ENCODE results near the gene FUT2. TPM values are rescaled to one million over a fixed set of nuclear protein-coding genes. Genes with fewer than 3 reads are reported as not detected.
A peak's percentile ranks its signal among the peaks of the same experiment; 100 is the strongest.

Gene FUT2
- polyA plus RNA-seq, 5 donors, result 1.5 to 3.2 (median 2.3) TPM

DNA sequence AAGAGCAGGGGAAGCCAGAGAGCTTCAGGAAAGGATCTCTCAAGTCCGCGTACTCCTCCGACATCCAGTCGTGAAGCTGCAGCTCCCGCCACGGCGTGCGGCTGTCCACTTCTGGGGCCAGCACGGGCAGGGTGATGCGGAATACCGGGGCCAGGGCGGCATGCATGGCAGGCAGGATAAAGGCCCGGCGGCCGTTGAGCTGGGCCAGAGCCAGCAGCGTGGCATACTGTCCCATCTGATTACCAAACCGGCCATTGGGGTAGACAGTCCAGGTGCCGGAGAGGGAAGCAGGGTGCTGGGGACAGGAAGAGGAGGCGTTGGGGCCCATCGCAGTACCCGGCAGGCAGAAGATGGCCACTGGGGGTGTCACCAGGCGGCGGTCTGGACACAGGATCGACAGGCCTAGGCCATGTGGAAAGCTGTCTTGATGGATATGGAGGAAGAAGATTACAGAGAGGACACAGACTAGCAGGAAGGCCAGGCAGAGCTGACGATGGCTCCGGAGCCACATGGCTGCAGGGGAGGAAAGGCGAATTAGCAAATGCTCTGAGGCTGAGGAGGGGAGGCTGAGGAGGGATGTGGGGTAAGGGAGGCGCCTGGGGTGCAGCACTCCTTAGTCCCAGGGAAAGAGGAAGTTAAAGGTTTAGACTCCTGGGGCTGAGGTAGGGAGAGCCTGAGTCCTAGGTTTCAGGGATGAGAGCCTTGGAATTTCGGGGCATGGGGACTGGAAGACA lies 55.2 kb downstream of the FUT2 start:
- no peak for DNase-seq

DNA sequence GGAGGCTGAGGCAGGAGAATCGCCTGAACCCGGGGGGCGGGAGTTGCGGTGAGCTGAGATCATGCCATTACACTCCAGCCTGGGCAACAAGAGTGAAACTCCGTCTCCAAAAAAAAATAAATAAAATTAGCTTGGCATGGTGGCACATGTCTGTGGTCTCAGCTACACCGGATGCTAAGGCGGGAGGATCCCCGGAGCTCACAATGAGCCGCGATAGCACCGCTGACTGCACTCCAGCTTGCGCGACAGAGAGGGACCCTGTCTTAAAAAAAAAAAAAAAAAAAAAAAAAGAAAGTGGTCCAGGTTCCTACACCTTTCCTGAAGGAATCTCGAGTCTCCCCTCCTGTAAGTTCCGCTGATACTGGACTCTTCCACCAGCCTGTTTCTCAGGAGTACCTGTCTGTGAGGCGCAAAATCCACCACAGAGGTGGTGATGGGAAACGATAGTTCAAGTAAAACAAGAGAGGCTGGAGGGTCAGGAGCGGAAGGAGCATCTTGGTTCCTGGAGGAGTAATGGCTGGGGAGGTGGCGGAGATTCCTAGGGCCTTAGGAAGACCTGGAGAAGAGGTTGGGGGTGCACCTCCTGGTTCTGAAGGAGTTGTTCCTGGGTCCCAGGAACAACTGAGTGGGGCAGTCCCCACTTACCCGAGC lies 56.2 kb downstream of the FUT2 start:
- DNase-seq, result no peak

DNA sequence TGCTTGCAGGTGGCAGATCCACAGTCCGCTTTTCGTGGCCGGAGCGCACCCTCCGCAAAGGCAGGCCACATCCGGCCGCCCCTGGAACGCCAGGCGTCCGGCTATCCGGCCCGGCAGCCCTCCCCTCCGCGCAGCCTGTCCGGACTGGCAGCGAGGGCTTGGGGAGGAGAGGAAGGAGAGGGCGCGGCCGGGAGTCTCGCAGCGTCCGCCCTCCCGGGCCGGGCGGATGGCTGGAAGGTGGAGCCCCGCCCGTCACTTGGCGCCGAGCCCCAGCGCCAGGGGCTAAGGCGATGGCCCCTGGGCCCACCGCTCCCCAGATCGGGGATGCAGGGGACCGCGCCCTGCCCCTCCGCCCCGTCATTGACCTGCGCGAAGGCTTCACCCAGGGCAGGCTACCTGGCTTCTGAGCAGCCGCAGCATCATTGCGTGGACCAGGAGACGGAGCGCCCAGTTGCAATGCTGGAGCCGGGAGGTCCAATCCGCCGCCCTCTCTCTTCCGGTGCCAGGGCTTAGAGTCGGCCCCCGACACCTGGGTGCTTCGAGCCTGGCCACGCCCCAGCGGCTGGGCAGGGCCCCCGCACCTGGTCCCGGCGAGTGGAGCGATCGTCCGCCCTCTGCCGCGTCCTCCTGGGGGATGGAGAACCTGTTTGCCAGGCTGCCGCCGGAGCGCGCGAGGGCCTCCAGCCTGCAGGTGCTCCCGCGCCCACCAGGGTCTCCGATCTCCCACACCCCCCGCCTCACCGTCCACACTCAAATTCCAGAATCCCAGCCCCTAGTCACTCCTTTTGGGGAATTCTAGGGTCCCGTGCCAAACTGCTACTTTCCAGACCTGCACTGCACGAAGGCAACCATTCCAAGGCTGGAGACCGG lies 57.0 kb downstream of the FUT2 start, which contains the start of gene FUT1:
TSS of gene FUT1 (minus strand) at position 146 of the 870 bp plus-strand sequence. CDS start 1,360 bp downstream, outside the sequence.
- peak; percentile 70 to 80 for DNase-seq

DNA sequence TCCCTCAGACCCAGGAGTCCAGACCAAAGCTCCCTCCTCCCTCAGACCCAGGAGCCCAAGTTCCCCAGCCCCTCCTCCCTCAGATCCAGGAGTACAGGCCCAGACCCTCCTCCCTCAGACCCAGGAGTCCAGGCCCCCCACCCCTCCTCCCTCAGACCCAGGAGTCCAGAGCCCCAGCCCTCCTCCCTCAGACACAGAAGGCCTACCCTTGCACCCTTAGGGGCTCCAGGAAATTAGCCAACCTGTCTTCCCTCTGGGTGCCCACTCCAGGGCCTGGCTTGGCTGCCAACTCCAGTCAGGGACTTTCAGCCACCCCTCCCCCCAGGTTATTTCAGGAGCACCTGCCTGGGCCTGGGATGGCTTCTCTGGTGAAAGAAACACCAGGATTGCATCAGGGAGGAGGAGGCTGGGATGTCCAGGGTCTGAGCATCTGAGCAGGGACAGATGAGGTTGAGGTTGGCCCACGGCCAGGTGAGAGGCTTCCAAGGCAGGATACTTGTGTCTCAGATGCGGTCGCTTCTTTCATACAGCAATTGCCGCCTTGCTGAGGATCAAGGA lies 59.4 kb downstream of the FUT2 start, which contains the start of gene FGF21:
TSS of gene FGF21 (plus strand) at position 441 of the 558 bp plus-strand sequence. CDS start 713 bp downstream, outside the sequence.
- no peak for DNase-seq

Other genes starting within 250 kb of the FUT2 start
- gene GRWD1, start 250.0 kb upstream of the FUT2 start, polyA plus RNA-seq (ENCODE audit: insufficient read depth in 1 of 5, insufficient read length in 5 of 5, low replicate concordance in 1 of 5), result 10 to 100 TPM; 17.5 to 30.9 (median 21.7) TPM
- gene KCNJ14, start 240.4 kb upstream of the FUT2 start, polyA plus RNA-seq (ENCODE audit: insufficient read depth in 1 of 5, insufficient read length in 5 of 5, low replicate concordance in 1 of 5), result 1 to 10 TPM in 3 of 5 donors, under 1 TPM in 2; 0.70 to 1.5 (median 1.2) TPM
- 100 to 1,000 TPM in 2 of 5 donors, 10 to 100 TPM in 3; 72.6 to 112 (median 87.8) TPM for gene CYTH2, start 226.6 kb upstream of the FUT2 start, polyA plus RNA-seq (ENCODE audit: insufficient read depth in 1 of 5, insufficient read length in 5 of 5, low replicate concordance in 1 of 5)
- 1 to 10 TPM; 1.4 to 4.0 (median 2.6) TPM for gene LMTK3, start 184.1 kb upstream of the FUT2 start, polyA plus RNA-seq (ENCODE audit: insufficient read depth in 1 of 5, insufficient read length in 5 of 5, low replicate concordance in 1 of 5)
- gene SULT2B1, start 143.8 kb upstream of the FUT2 start, polyA plus RNA-seq (ENCODE audit: insufficient read depth in 1 of 5, insufficient read length in 5 of 5, low replicate concordance in 1 of 5), result 1 to 10 TPM; 1.6 to 4.2 (median 3.3) TPM
- gene SPACA4, start 89.2 kb upstream of the FUT2 start, polyA plus RNA-seq (ENCODE audit: insufficient read depth in 1 of 5, insufficient read length in 5 of 5, low replicate concordance in 1 of 5), result under 1 TPM; 0.11 to 0.76 (median 0.32) TPM
- 10 to 100 TPM in 2 of 5 donors, 1 to 10 TPM in 3; 3.7 to 11.6 (median 4.8) TPM for gene FAM83E, start 80.9 kb upstream of the FUT2 start, polyA plus RNA-seq (ENCODE audit: insufficient read depth in 1 of 5, insufficient read length in 5 of 5, low replicate concordance in 1 of 5)
- 1,000 to 10,000 TPM; 1,161 to 2,077 (median 1,395) TPM for gene RPL18, start 76.8 kb upstream of the FUT2 start, polyA plus RNA-seq (ENCODE audit: insufficient read depth in 1 of 5, insufficient read length in 5 of 5, low replicate concordance in 1 of 5)
- 10 to 100 TPM; 10.0 to 17.8 (median 11.6) TPM for gene SPHK2, start 76.5 kb upstream of the FUT2 start, polyA plus RNA-seq (ENCODE audit: insufficient read depth in 1 of 5, insufficient read length in 5 of 5, low replicate concordance in 1 of 5)
- 10 to 100 TPM in 3 of 5 donors, 1 to 10 TPM in 2; 6.3 to 14.0 (median 10.5) TPM for gene DBP, start 58.6 kb upstream of the FUT2 start, polyA plus RNA-seq (ENCODE audit: insufficient read depth in 1 of 5, insufficient read length in 5 of 5, low replicate concordance in 1 of 5)
- 1 to 10 TPM; 3.8 to 7.5 (median 5.7) TPM for gene CA11, start 49.8 kb upstream of the FUT2 start, polyA plus RNA-seq (ENCODE audit: insufficient read depth in 1 of 5, insufficient read length in 5 of 5, low replicate concordance in 1 of 5)
- 1 to 10 TPM in 3 of 5 donors, under 1 TPM in 2; 0.43 to 2.2 (median 1.5) TPM for gene NTN5, start 23.0 kb upstream of the FUT2 start, polyA plus RNA-seq (ENCODE audit: insufficient read depth in 1 of 5, insufficient read length in 5 of 5, low replicate concordance in 1 of 5)
- 10 to 100 TPM in 1 of 5 donors, 1 to 10 TPM in 4; 4.3 to 11.8 (median 4.6) TPM for gene MAMSTR, start 23.8 kb downstream of the FUT2 start, polyA plus RNA-seq (ENCODE audit: insufficient read depth in 1 of 5, insufficient read length in 5 of 5, low replicate concordance in 1 of 5)
- gene RASIP1, start 44.6 kb downstream of the FUT2 start, polyA plus RNA-seq (ENCODE audit: insufficient read depth in 1 of 5, insufficient read length in 5 of 5, low replicate concordance in 1 of 5), result 10 to 100 TPM; 14.6 to 29.8 (median 17.7) TPM
- 1 to 10 TPM in 4 of 5 donors, under 1 TPM in 1; 0.40 to 2.1 (median 1.6) TPM for gene IZUMO1, start 50.9 kb downstream of the FUT2 start, polyA plus RNA-seq (ENCODE audit: insufficient read depth in 1 of 5, insufficient read length in 5 of 5, low replicate concordance in 1 of 5)
- 1 to 10 TPM; 4.5 to 7.0 (median 5.8) TPM for gene FUT1, start 56.7 kb downstream of the FUT2 start, polyA plus RNA-seq (ENCODE audit: insufficient read depth in 1 of 5, insufficient read length in 5 of 5, low replicate concordance in 1 of 5)
- not detected for gene FGF21, start 59.6 kb downstream of the FUT2 start, polyA plus RNA-seq (ENCODE audit: insufficient read depth in 1 of 5, insufficient read length in 5 of 5, low replicate concordance in 1 of 5)
- gene BCAT2, start 115.1 kb downstream of the FUT2 start, polyA plus RNA-seq (ENCODE audit: insufficient read depth in 1 of 5, insufficient read length in 5 of 5, low replicate concordance in 1 of 5), result 10 to 100 TPM; 33.3 to 58.9 (median 42.9) TPM
- gene HSD17B14, start 140.5 kb downstream of the FUT2 start, polyA plus RNA-seq (ENCODE audit: insufficient read depth in 1 of 5, insufficient read length in 5 of 5, low replicate concordance in 1 of 5), result 1 to 10 TPM; 6.9 to 9.9 (median 8.6) TPM
- 10 to 100 TPM; 12.9 to 23.2 (median 15.5) TPM for gene PLEKHA4, start 172.6 kb downstream of the FUT2 start, polyA plus RNA-seq (ENCODE audit: insufficient read depth in 1 of 5, insufficient read length in 5 of 5, low replicate concordance in 1 of 5)
- 10 to 100 TPM; 38.6 to 72.3 (median 53.5) TPM for gene PPP1R15A, start 176.4 kb downstream of the FUT2 start, polyA plus RNA-seq (ENCODE audit: insufficient read depth in 1 of 5, insufficient read length in 5 of 5, low replicate concordance in 1 of 5)
- 1 to 10 TPM in 3 of 5 donors, under 1 TPM in 2; 0.70 to 1.5 (median 1.3) TPM for gene TULP2, start 202.8 kb downstream of the FUT2 start, polyA plus RNA-seq (ENCODE audit: insufficient read depth in 1 of 5, insufficient read length in 5 of 5, low replicate concordance in 1 of 5)
- gene NUCB1, start 204.3 kb downstream of the FUT2 start, polyA plus RNA-seq (ENCODE audit: insufficient read depth in 1 of 5, insufficient read length in 5 of 5, low replicate concordance in 1 of 5), result 100 to 1,000 TPM; 137 to 239 (median 180) TPM
- gene DHDH, start 237.7 kb downstream of the FUT2 start, polyA plus RNA-seq (ENCODE audit: insufficient read depth in 1 of 5, insufficient read length in 5 of 5, low replicate concordance in 1 of 5), result 1 to 10 TPM in 4 of 5 donors, under 1 TPM in 1; 0.80 to 2.4 (median 1.6) TPM

Data from right lung (tissue), 5 donors.